Stimulated activated CD8-positive, alpha-beta memory T cell treated with anti-CD3 and anti-CD28 coated beads, Interleukin-12 subunit alpha, Interleukin-12 subunit beta, amount 100 ng/mL, for 4 hours (primary cell): Measurements from ENCODE around the gene TTBK1.

ENCODE experiments used
- DNase-seq: peaks from one replicate; pipeline ENCODE4 v3.0.0-alpha.2; 2020; ENCODE audit warnings: low read depth

The TTBK1 gene

GRCh38 chr6:43223175-43223574 is 20.1 kb upstream of the TTBK1 start:
- DNase-seq, result no peak

- no peak for DNase-seq
These were observed 17.0 kb upstream of the TTBK1 start for GRCh38 chr6:43226192-43226851.

- DNase-seq, result peak; percentile 71
These were observed 14.1 kb upstream of the TTBK1 start, which contains the start of gene DNPH1 for GRCh38 chr6:43228951-43229802. Gene DNPH1 (minus strand): TSS chr6:43229481. CDS start chr6:43229456, 25 bp downstream.

- no peak for DNase-seq
These were observed 13.3 kb upstream of the TTBK1 start for GRCh38 chr6:43229803-43230620.

GRCh38 chr6:43231053-43231452 is 12.2 kb upstream of the TTBK1 start:
- no peak for DNase-seq

GRCh38 chr6:43231735-43232450 is 11.4 kb upstream of the TTBK1 start:
- DNase-seq, result no peak

- DNase-seq, result no peak
These were observed 7.4 kb upstream of the TTBK1 start for GRCh38 chr6:43235841-43236240.

GRCh38 chr6:43239054-43239453 is 4.2 kb upstream of the TTBK1 start:
- no peak for DNase-seq

- no peak for DNase-seq
These were observed 2.3 kb upstream of the TTBK1 start for GRCh38 chr6:43240950-43241349.

GRCh38 chr6:43241446-43241845 is 1.8 kb upstream of the TTBK1 start:
- no peak for DNase-seq

- DNase-seq, result no peak
These were observed 512 bp downstream of the TTBK1 start for GRCh38 chr6:43243664-43244321.

GRCh38 chr6:43246301-43247113 is 3.2 kb downstream of the TTBK1 start:
- DNase-seq, result no peak

- peak; percentile 74 for DNase-seq
These were observed 4.1 kb downstream of the TTBK1 start for GRCh38 chr6:43247114-43247999.

GRCh38 chr6:43248101-43248500 is 4.8 kb downstream of the TTBK1 start:
- no peak for DNase-seq

- no peak for DNase-seq
These were observed 5.5 kb downstream of the TTBK1 start for GRCh38 chr6:43248791-43249190.

GRCh38 chr6:43250992-43251373 is 7.7 kb downstream of the TTBK1 start:
- no peak for DNase-seq

GRCh38 chr6:43253401-43253800 is 10.1 kb downstream of the TTBK1 start:
- DNase-seq, result no peak

GRCh38 chr6:43254138-43254817 is 11.0 kb downstream of the TTBK1 start:
- no peak for DNase-seq

- DNase-seq, result no peak
These were observed 11.6 kb downstream of the TTBK1 start for GRCh38 chr6:43254846-43255245.
